Endothelial cell (in vitro differentiated cells): ENCODE measurements around the gene ACAD10. TPM values are rescaled to one million over a fixed set of nuclear protein-coding genes. Genes with fewer than 3 reads are reported as not detected.
"Not testable (repeated sequence)": the region's sequence is repeated elsewhere in the genome, so short reads cannot be mapped to it uniquely, and the experiment has no call there.

ENCODE experiments used
- DNase-seq: peaks from one replicate; pipeline ENCODE4 v3.0.0; 2021; ENCODE audit warnings: low spot score
- H3K27ac Mint-ChIP-seq: one replicate; pipeline ENCODE4 v1.8.0; 2021; ENCODE audit warnings: mixed read lengths, inconsistent platforms; ENCODE audit not compliant: unreplicated experiment
- H3K27me3 Mint-ChIP-seq: one replicate; pipeline ENCODE4 v1.8.0; 2021; ENCODE audit warnings: mild to moderate bottlenecking, moderate library complexity, mixed read lengths, inconsistent platforms; ENCODE audit not compliant: unreplicated experiment
- H3K36me3 Mint-ChIP-seq: one replicate; pipeline ENCODE4 v1.8.0; 2021; ENCODE audit warnings: mild to moderate bottlenecking, low read depth, mixed read lengths, inconsistent platforms; ENCODE audit not compliant: unreplicated experiment
- H3K4me1 Mint-ChIP-seq: one replicate; pipeline ENCODE4 v1.8.0; 2021; ENCODE audit warnings: mild to moderate bottlenecking, mixed read lengths, inconsistent platforms; ENCODE audit not compliant: unreplicated experiment
- H3K4me3 Mint-ChIP-seq: one replicate; pipeline ENCODE4 v1.8.0; 2021; ENCODE audit warnings: mild to moderate bottlenecking, mixed read lengths, inconsistent platforms; ENCODE audit not compliant: unreplicated experiment
- H3K9me3 Mint-ChIP-seq: one replicate; pipeline ENCODE4 v1.8.0; 2021; ENCODE audit warnings: mixed read lengths, inconsistent platforms; ENCODE audit not compliant: unreplicated experiment
- CTCF ChIP-seq: fragments of 200-600 bp; sonication (generic); IDR thresholded peaks from one replicate; pipeline ENCODE4 v1.5.0; 2021; ENCODE audit warnings: antibody characterized with exemption; ENCODE audit not compliant: unreplicated experiment
- total RNA-seq: library from RNA; stranded (reverse); fragmentation: NEBNext Ultra II Directional; extraction: Animal tissue kit (Norgen Biotek cat#: 25700); gene quantifications from one replicate; pipeline ENCODE4 v1.2.1, GENCODE V29; 2021; ENCODE audit not compliant: unreplicated experiment

Gene ACAD10
- total RNA-seq, 1 donor from 2014 or later = 26.8 TPM

GRCh38 chr12:111720457-111720856, 34.6 kb downstream of the ACAD10 start:
- H3K4me3 Mint-ChIP-seq = no peak overlapping the region
- DNase-seq = no peak
- H3K9me3 Mint-ChIP-seq = no peaks in the 10 kb centered on the region
- no peak overlapping the region for H3K27ac Mint-ChIP-seq
- H3K36me3 Mint-ChIP-seq = peaks cover 5% of the 10 kb centered on the region
- H3K4me1 Mint-ChIP-seq = no peaks in the 10 kb centered on the region
- TF ChIP-seq CTCF = no peak
- H3K27me3 Mint-ChIP-seq = peaks cover 1% of the 10 kb centered on the region

- H3K36me3 Mint-ChIP-seq, H3K4me3 Mint-ChIP-seq, DNase-seq, H3K9me3 Mint-ChIP-seq, H3K27ac Mint-ChIP-seq, H3K27me3 Mint-ChIP-seq, H3K4me1 Mint-ChIP-seq: not testable (repeated sequence)
Measured at GRCh38 chr12:111723646-111724360, 38.0 kb downstream of the ACAD10 start.

- H3K9me3 Mint-ChIP-seq = no peaks in the 10 kb centered on the region
- H3K4me1 Mint-ChIP-seq = no peaks in the 10 kb centered on the region
- peaks cover 1% of the 10 kb centered on the region for H3K27me3 Mint-ChIP-seq
- H3K36me3 Mint-ChIP-seq = peaks cover 7% of the 10 kb centered on the region
- DNase-seq = no peak
- TF ChIP-seq CTCF = no peak
- H3K4me3 Mint-ChIP-seq = no peak overlapping the region
- H3K27ac Mint-ChIP-seq = no peak overlapping the region
Measured at GRCh38 chr12:111728795-111729194, 42.9 kb downstream of the ACAD10 start.

GRCh38 chr12:111730420-111730819, 44.6 kb downstream of the ACAD10 start:
- peaks cover 1% of the 10 kb centered on the region for H3K27me3 Mint-ChIP-seq
- H3K36me3 Mint-ChIP-seq = peaks cover 7% of the 10 kb centered on the region
- H3K4me3 Mint-ChIP-seq = no peak overlapping the region
- DNase-seq = no peak
- H3K9me3 Mint-ChIP-seq = no peaks in the 10 kb centered on the region
- no peak overlapping the region for H3K27ac Mint-ChIP-seq
- no peaks in the 10 kb centered on the region for H3K4me1 Mint-ChIP-seq
- TF ChIP-seq CTCF = no peak

GRCh38 chr12:111732786-111733185, 46.9 kb downstream of the ACAD10 start:
- Mint-ChIP-seq H3K4me3 (no peak overlapping the region), H3K4me1 (no peaks in the 10 kb centered on the region), H3K27ac (no peak overlapping the region), H3K9me3 (no peaks in the 10 kb centered on the region), H3K27me3 (peaks cover 1% of the 10 kb centered on the region), H3K36me3 (peaks cover 12% of the 10 kb centered on the region)
- DNase-seq = no peak
- TF ChIP-seq CTCF = no peak
